ENCODE results near the gene MED23.

The MED23 gene

GRCh38 chr6:131640576-131640975, 12.5 kb upstream of the MED23 start:
- no peaks in the 10 kb centered on the region for H3K27me3 ChIP-seq (ENCODE audit: insufficient read depth, low read length)
- no peak overlapping the region for H3K4me2 ChIP-seq (ENCODE audit: low read length)
- H3K4me1 ChIP-seq (ENCODE audit: insufficient read depth, low read length, severe bottlenecking) = peaks cover 4% of the 10 kb centered on the region
- no peak for TF ChIP-seq EZH2 (IDR thresholded peaks at IDR 0.05; ENCODE audit: borderline replicate concordance, low read length)
- TF ChIP-seq CTCF (IDR thresholded peaks at IDR 0.05; ENCODE audit: low read length) = no peak
- H3K9me3 ChIP-seq (ENCODE audit: low read length) = no peaks in the 10 kb centered on the region
- H3K27ac ChIP-seq (ENCODE audit: low read depth, low read length, poor library complexity, severe bottlenecking) = no peak overlapping the region
- no peaks in the 10 kb centered on the region for H4K20me1 ChIP-seq (ENCODE audit: insufficient read depth, low read length)
- H3F3A ChIP-seq (ENCODE audit: insufficient read depth, low read length) = no peaks in the 10 kb centered on the region
- no peaks in the 10 kb centered on the region for H3K79me2 ChIP-seq (ENCODE audit: insufficient read depth, low read length)
- H3K4me3 ChIP-seq (ENCODE audit: low read depth, low read length, poor library complexity, severe bottlenecking) = no peak overlapping the region
- no peaks in the 10 kb centered on the region for H3K9me2 ChIP-seq (ENCODE audit: low read depth, low read length)
- no peaks in the 10 kb centered on the region for H3K36me3 ChIP-seq (ENCODE audit: insufficient read depth, low read length)
- no peak overlapping the region for H2AFZ ChIP-seq (ENCODE audit: low read length)
- H3K9ac ChIP-seq (ENCODE audit: low read length) = no peak overlapping the region

DNA sequence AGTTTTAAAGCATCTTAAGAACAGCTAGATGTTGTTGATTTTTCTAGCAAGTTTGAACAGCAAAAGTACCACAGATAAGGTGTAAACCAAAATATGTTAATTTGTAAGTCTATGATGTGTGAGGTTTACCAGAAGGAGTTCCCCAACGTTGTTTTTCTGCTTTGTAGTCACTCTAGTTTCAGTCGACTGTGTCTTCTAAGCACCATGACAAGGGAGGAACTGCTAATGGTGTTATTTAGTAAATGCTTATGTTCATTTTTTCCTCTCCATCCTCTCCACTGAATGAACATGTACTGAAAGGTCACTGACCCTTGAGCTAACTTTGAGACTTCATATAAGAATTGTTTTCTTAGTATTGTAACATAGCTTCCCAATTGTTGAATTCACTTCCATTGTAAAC, 12.1 kb upstream of the MED23 start:
- H3K4me1 ChIP-seq (ENCODE audit: insufficient read depth, low read length, severe bottlenecking) = peaks cover 5% of the 10 kb centered on the region
- no peaks in the 10 kb centered on the region for H3K27me3 ChIP-seq (ENCODE audit: insufficient read depth, low read length)
- TF ChIP-seq EZH2 (IDR thresholded peaks at IDR 0.05; ENCODE audit: borderline replicate concordance, low read length) = no peak
- TF ChIP-seq CTCF (IDR thresholded peaks at IDR 0.05; ENCODE audit: low read length) = no peak
- H3K36me3 ChIP-seq (ENCODE audit: insufficient read depth, low read length) = no peaks in the 10 kb centered on the region
- H3K79me2 ChIP-seq (ENCODE audit: insufficient read depth, low read length) = no peaks in the 10 kb centered on the region
- no peak overlapping the region for H3K4me2 ChIP-seq (ENCODE audit: low read length)
- no peaks in the 10 kb centered on the region for H3F3A ChIP-seq (ENCODE audit: insufficient read depth, low read length)
- H3K27ac ChIP-seq (ENCODE audit: low read depth, low read length, poor library complexity, severe bottlenecking) = no peak overlapping the region
- H3K4me3 ChIP-seq (ENCODE audit: low read depth, low read length, poor library complexity, severe bottlenecking) = no peak overlapping the region
- no peak overlapping the region for H2AFZ ChIP-seq (ENCODE audit: low read length)
- no peaks in the 10 kb centered on the region for H4K20me1 ChIP-seq (ENCODE audit: insufficient read depth, low read length)
- no peaks in the 10 kb centered on the region for H3K9me2 ChIP-seq (ENCODE audit: low read depth, low read length)
- H3K9me3 ChIP-seq (ENCODE audit: low read length) = no peaks in the 10 kb centered on the region
- no peak overlapping the region for H3K9ac ChIP-seq (ENCODE audit: low read length)

GRCh38 chr6:131638013-131638412, 10.0 kb upstream of the MED23 start:
- H2AFZ ChIP-seq (ENCODE audit: low read length) = no peak overlapping the region
- no peak overlapping the region for H3K4me3 ChIP-seq (ENCODE audit: low read depth, low read length, poor library complexity, severe bottlenecking)
- H3F3A ChIP-seq (ENCODE audit: insufficient read depth, low read length) = no peaks in the 10 kb centered on the region
- H3K79me2 ChIP-seq (ENCODE audit: insufficient read depth, low read length) = no peaks in the 10 kb centered on the region
- H3K9me3 ChIP-seq (ENCODE audit: low read length) = no peaks in the 10 kb centered on the region
- H3K27me3 ChIP-seq (ENCODE audit: insufficient read depth, low read length) = no peaks in the 10 kb centered on the region
- no peak overlapping the region for H3K27ac ChIP-seq (ENCODE audit: low read depth, low read length, poor library complexity, severe bottlenecking)
- H3K9me2 ChIP-seq (ENCODE audit: low read depth, low read length) = no peaks in the 10 kb centered on the region
- no peaks in the 10 kb centered on the region for H3K36me3 ChIP-seq (ENCODE audit: insufficient read depth, low read length)
- no peak overlapping the region for H3K4me2 ChIP-seq (ENCODE audit: low read length)
- H4K20me1 ChIP-seq (ENCODE audit: insufficient read depth, low read length) = no peaks in the 10 kb centered on the region
- peaks cover 5% of the 10 kb centered on the region for H3K4me1 ChIP-seq (ENCODE audit: insufficient read depth, low read length, severe bottlenecking)
- no peak overlapping the region for H3K9ac ChIP-seq (ENCODE audit: low read length)
- TF ChIP-seq CTCF (IDR thresholded peaks at IDR 0.05; ENCODE audit: low read length) (no peak), EZH2 (IDR thresholded peaks at IDR 0.05; ENCODE audit: borderline replicate concordance, low read length) (no peak)

Measured in OCI-LY1 (cell line).